IMR-90 (cell line): ENCODE data around the gene CHD2. TPM values are rescaled to one million over a fixed set of nuclear protein-coding genes. Genes with fewer than 3 reads are reported as not detected.

Experiments
- ATAC-seq: fragments of 200-7000 bp; cut with Tn5 transposase; 2 replicates; pipeline ENCODE4 v1.9.1; 2020; ENCODE audit warnings: low read depth, mild to moderate bottlenecking, moderate library complexity
- BruUV-seq: library from RNA; stranded (reverse); fragments of 400-500 nt; replicated peaks from 2 replicates; lab custom pipeline; 2021; lab: Mats Ljungman, UMichigan
- CTCF ChIA-PET: fragments of 300-600 bp; formaldehyde crosslinking; extraction: SDS; loops from one replicate; lab custom pipeline; 2021; ENCODE audit warnings: antibody characterized with exemption; lab: Yijun Ruan, JAX
- POLR2A ChIA-PET: fragments of 300-600 bp; sonication (Branson Sonifier 250); formaldehyde crosslinking; loops from one replicate; lab custom pipeline; 2022; ENCODE audit warnings: antibody characterized with exemption; ENCODE audit not compliant: unreplicated experiment; lab: Charles Lee
- DNase-seq: peaks from one replicate; pipeline ENCODE4 v3.0.0; 2013
- H2AFZ ChIP-seq: replicated peaks from 2 replicates; pipeline ENCODE3; 2013; ENCODE audit warnings: low read length, mild to moderate bottlenecking; ENCODE audit not compliant: poor library complexity
- H2AK5ac ChIP-seq: 2 replicates; pipeline ENCODE4 v1.6.1; 2013; ENCODE audit warnings: low read depth, low read length, inconsistent platforms
- H2AK9ac ChIP-seq: replicated peaks from 2 replicates; pipeline ENCODE3; 2013; ENCODE audit warnings: mild to moderate bottlenecking, low read depth, low read length, moderate library complexity; ENCODE audit not compliant: poor library complexity
- H2BK120ac ChIP-seq: 2 replicates; pipeline ENCODE4 v1.6.1; 2013; ENCODE audit warnings: low read depth, low read length, inconsistent platforms
- H2BK15ac ChIP-seq: 3 replicates; pipeline ENCODE4 v1.6.1; 2013; ENCODE audit warnings: low read depth, low read length, inconsistent platforms
- H2BK20ac ChIP-seq: 2 replicates; pipeline ENCODE4 v1.6.1; 2013; ENCODE audit warnings: low read depth, mild to moderate bottlenecking, inconsistent platforms, low read length, moderate library complexity
- H2BK5ac ChIP-seq: 2 replicates; pipeline ENCODE4 v1.6.1; 2013; ENCODE audit warnings: mild to moderate bottlenecking, low read depth, low read length, inconsistent platforms; ENCODE audit not compliant: poor library complexity, severe bottlenecking
- H3K14ac ChIP-seq: replicated peaks from 2 replicates; pipeline ENCODE4 v1.6.1; 2013; ENCODE audit warnings: low read depth, low read length, inconsistent platforms
- H3K18ac ChIP-seq: 2 replicates; pipeline ENCODE4 v1.6.1; 2013; ENCODE audit warnings: low read depth, low read length, control low read depth
- H3K23ac ChIP-seq: 2 replicates; pipeline ENCODE4 v1.6.1; 2013; ENCODE audit warnings: low read depth, low read length, inconsistent platforms
- H3K27ac ChIP-seq: 2 replicates; pipeline ENCODE4 v1.5.1; 2013; ENCODE audit warnings: mild to moderate bottlenecking, control low read depth, low read length; ENCODE audit not compliant: insufficient read depth
- H3K27me3 ChIP-seq: 2 replicates; pipeline ENCODE4 v1.6.1; 2013; ENCODE audit warnings: low read length; ENCODE audit not compliant: control insufficient read depth, insufficient read depth
- H3K36me3 ChIP-seq: 2 replicates; pipeline ENCODE4 v1.6.1; 2013; ENCODE audit warnings: low read length, mixed read lengths; ENCODE audit not compliant: control insufficient read depth, insufficient read depth
- H3K4ac ChIP-seq: 2 replicates; pipeline ENCODE4 v1.6.1; 2013; ENCODE audit warnings: low read depth, low read length, inconsistent platforms
- H3K4me1 ChIP-seq: 2 replicates; pipeline ENCODE4 v1.6.1; 2013; ENCODE audit warnings: low read length, mixed read lengths; ENCODE audit not compliant: control insufficient read depth, insufficient read depth
- H3K4me2 ChIP-seq: 2 replicates; pipeline ENCODE4 v1.6.1; 2013; ENCODE audit warnings: low read depth, mild to moderate bottlenecking, control low read depth, low read length, moderate library complexity
- H3K4me3 ChIP-seq: 2 replicates; pipeline ENCODE4 v1.5.1; 2013; ENCODE audit warnings: low read depth, mild to moderate bottlenecking, control low read depth, low read length, moderate library complexity; ENCODE audit not compliant: insufficient read depth
- H3K56ac ChIP-seq: 2 replicates; pipeline ENCODE4 v1.6.1; 2013; ENCODE audit warnings: low read length, inconsistent platforms; ENCODE audit not compliant: insufficient read depth; ENCODE audit errors: extremely low read depth
- H3K79me1 ChIP-seq, 2 experiments: 2 replicates each; pipeline ENCODE4 v1.6.1; 2013; ENCODE audit warnings: low read length in 2 of 2, inconsistent platforms in 1 of 2, low read depth in 1 of 2
- H3K9ac ChIP-seq: 2 replicates; pipeline ENCODE4 v1.6.1; 2013; ENCODE audit warnings: low read depth, low read length, control low read depth
- H3K9me1 ChIP-seq: 2 replicates; pipeline ENCODE4 v1.6.1; 2013; ENCODE audit warnings: low read length, inconsistent platforms; ENCODE audit not compliant: insufficient read depth
- H3K9me3 ChIP-seq: 2 replicates; pipeline ENCODE4 v1.6.1; 2013; ENCODE audit warnings: low read length; ENCODE audit not compliant: control insufficient read depth, insufficient read depth
- H4K20me1 ChIP-seq: 2 replicates; pipeline ENCODE4 v1.6.1; 2013; ENCODE audit warnings: low read length, inconsistent platforms; ENCODE audit not compliant: insufficient read depth
- H4K5ac ChIP-seq: 2 replicates; pipeline ENCODE4 v1.6.1; 2013; ENCODE audit warnings: mild to moderate bottlenecking, low read depth, low read length, control low read depth
- H4K8ac ChIP-seq, 2 experiments: 2 replicates each; pipeline ENCODE4 v1.6.1; 2013; ENCODE audit warnings: low read depth in 2 of 2, low read length in 2 of 2, control low read depth in 1 of 2, inconsistent platforms in 1 of 2
- H4K91ac ChIP-seq: 2 replicates; pipeline ENCODE4 v1.6.1; 2013; ENCODE audit warnings: low read depth, low read length, inconsistent platforms; ENCODE audit not compliant: insufficient read depth
- BHLHE40 ChIP-seq: fragments of 150-350 bp; IDR thresholded peaks from 2 replicates; pipeline ENCODE4 v1.6.1; 2016; ENCODE audit warnings: mild to moderate bottlenecking, low read depth, low read length
- CEBPB ChIP-seq: IDR thresholded peaks from 2 replicates; pipeline ENCODE4 v1.6.1; 2012; ENCODE audit warnings: low read depth, low read length, improper control_type of control experiment
- CTCF ChIP-seq: conservative IDR thresholded peaks from 2 replicates; pipeline ENCODE4 v1.5.1; 2012; ENCODE audit warnings: mild to moderate bottlenecking, low read depth, low read length, improper control_type of control experiment
- ELK1 ChIP-seq: fragments of 150-350 bp; IDR thresholded peaks from 2 replicates; pipeline ENCODE4 v1.6.1; 2016; ENCODE audit warnings: low read depth, mild to moderate bottlenecking, low read length, moderate library complexity, borderline replicate concordance
- FOS ChIP-seq: fragments of 150-350 bp; IDR thresholded peaks from 2 replicates; pipeline ENCODE4 v1.6.1; 2016; ENCODE audit warnings: low read depth, low read length
- MAFK ChIP-seq: IDR thresholded peaks from 2 replicates; pipeline ENCODE4 v1.6.1; 2012; ENCODE audit warnings: low read depth, low read length, improper control_type of control experiment
- MXI1 ChIP-seq: IDR thresholded peaks from 2 replicates; pipeline ENCODE4 v1.6.1; 2012; ENCODE audit warnings: low read depth, mild to moderate bottlenecking, low read length, moderate library complexity, borderline replicate concordance
- NFE2L2 ChIP-seq: fragments of 150-350 bp; IDR thresholded peaks from 2 replicates; pipeline ENCODE4 v1.6.1; 2016; ENCODE audit warnings: low read depth, mild to moderate bottlenecking, low read length
- POLR2A ChIP-seq: IDR thresholded peaks from 2 replicates; pipeline ENCODE4 v1.6.1; 2012; ENCODE audit warnings: mild to moderate bottlenecking, low read depth, low read length
- RAD21 ChIP-seq: IDR thresholded peaks from 2 replicates; pipeline ENCODE4 v1.6.1; 2012; ENCODE audit warnings: low read length, improper control_type of control experiment
- RCOR1 ChIP-seq: IDR thresholded peaks from 2 replicates; pipeline ENCODE4 v1.6.1; 2012; ENCODE audit warnings: mild to moderate bottlenecking, low read length, improper control_type of control experiment; ENCODE audit not compliant: insufficient replicate concordance
- SMC3 ChIP-seq: fragments of 150-350 bp; IDR thresholded peaks from 2 replicates; pipeline ENCODE4 v1.6.1; 2016; ENCODE audit warnings: low read depth, mild to moderate bottlenecking, antibody characterized with exemption, low read length, moderate library complexity
- WGBS, 2 experiments: methylation state at CpG; one replicate each; pipeline versions ENCODE4 v1.1.5 to v1.1.7; 2013; ENCODE audit warnings: missing lambda C conversion rate in 2 of 2; ENCODE audit not compliant: insufficient read length in 1 of 2; ENCODE audit errors: extremely low coverage in 2 of 2; 5-methylcytosine and 5-hydroxymethylcytosine counted together
- dilution Hi-C: fragments of 300-500 bp; cut with HindIII; formaldehyde crosslinking; loops from one replicate; pipeline ENCODE4 v1.14.3; 2018; ENCODE audit warnings: low sequenced_read_pairs; ENCODE audit not compliant: unreplicated experiment
- in situ Hi-C: fragments of 300-500 bp; cut with MboI; formaldehyde crosslinking; loops from 3 replicates; pipeline ENCODE4 v1.14.3; 2019; ENCODE audit warnings: low sequenced_read_pairs, inconsistent platforms, mixed read lengths
- intact Hi-C: fragments of 100-400 bp; cut with micrococcal nuclease; formaldehyde crosslinking; loops from 2 replicates; pipeline ENCODE4 v1.10.0; 2022
- polyA plus RNA-seq, 3 experiments: library from polyadenylated mRNA; depleted of rRNA; stranded (reverse); fragments of >200 nt; gene quantifications; 2 replicates each; pipeline ENCODE4 v1.2.3, GENCODE V29; 2012; ENCODE audit warnings: low replicate concordance in 1 of 3
- total RNA-seq: library from RNA; depleted of rRNA; stranded (reverse); fragments of >200 nt; gene quantifications from 2 replicates; pipeline ENCODE4 v1.2.3, GENCODE V29; 2012
- TF ChIP-seq, protein P1 (sequence below): fragments of 150-350 bp; IDR thresholded peaks from 2 replicates; pipeline ENCODE4 v1.6.1; 2017; ENCODE audit warnings: mild to moderate bottlenecking, antibody characterized with exemption, low read length, low read depth

CHD2 gene
- total and polyA plus RNA-seq, 2 of the 4 experiments (the other 2 are of a cell fraction): 44.9 to 64.7 TPM

DNA sequence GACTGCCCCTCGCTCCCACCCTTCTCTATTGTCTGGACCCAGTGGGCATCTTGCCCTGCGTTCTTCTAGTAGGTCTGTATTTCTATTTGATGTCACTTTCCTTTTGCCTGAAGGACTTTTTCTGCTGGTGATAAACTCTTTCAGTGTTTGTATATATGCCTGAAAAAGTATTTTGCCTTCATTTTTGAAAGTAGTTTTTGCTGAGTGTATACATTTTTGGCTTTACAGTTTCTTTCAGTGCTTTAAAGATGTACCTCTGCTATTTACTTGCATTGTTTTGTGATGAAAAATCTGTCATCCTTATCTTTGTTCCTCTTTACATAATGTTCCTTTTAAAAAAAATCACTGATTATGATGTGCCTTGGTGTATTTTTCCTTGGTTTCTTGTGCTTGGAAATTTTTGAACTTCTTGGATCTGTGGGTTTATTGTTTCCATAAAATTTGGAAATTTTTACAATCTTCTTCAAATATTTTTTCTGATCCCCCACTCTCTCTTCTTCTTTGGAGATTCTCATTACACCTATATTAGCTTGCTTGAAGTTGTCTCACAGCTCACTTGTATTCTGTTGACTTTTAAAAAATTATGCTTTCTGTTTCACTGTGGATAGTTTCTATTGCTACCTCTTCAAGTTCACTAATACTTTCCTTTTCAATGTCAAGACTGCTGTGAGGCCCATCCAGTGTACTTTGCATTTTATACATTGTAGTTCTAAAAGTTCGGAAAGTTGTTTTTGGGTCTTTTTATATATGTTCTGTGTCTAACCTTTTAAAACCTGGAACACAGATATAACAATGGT is 121.0 kb downstream of the CHD2 start:
- POLR2A ChIA-PET: no interaction called here
- no peak overlapping the region for H3K56ac ChIP-seq
- no peak overlapping the region for H3K4me3 ChIP-seq
- H2AK9ac ChIP-seq: no peak overlapping the region
- WGBS, 2 experiments: no CpG with 5 or more reads among the region's 3 CpGs
- H2AFZ ChIP-seq: no peak overlapping the region
- H3K79me1 ChIP-seq: peaks cover 34 to 51% of the 10 kb centered on the region in 2 experiments
- ATAC-seq (no peak), DNase-seq (no peak)
- TF ChIP-seq, protein P1, sequence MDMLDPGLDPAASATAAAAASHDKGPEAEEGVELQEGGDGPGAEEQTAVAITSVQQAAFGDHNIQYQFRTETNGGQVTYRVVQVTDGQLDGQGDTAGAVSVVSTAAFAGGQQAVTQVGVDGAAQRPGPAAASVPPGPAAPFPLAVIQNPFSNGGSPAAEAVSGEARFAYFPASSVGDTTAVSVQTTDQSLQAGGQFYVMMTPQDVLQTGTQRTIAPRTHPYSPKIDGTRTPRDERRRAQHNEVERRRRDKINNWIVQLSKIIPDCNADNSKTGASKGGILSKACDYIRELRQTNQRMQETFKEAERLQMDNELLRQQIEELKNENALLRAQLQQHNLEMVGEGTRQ: no peak
- TF ChIP-seq RCOR1 (no peak), MXI1 (no peak), FOS (no peak), ELK1 (no peak), SMC3 (no peak), BHLHE40 (no peak), MAFK (no peak), RAD21 (no peak), NFE2L2 (no peak), POLR2A (no peak), CTCF (no peak), CEBPB (no peak)
- no peaks in the 10 kb centered on the region for H3K27me3 ChIP-seq
- CTCF ChIA-PET: interaction anchor here (1.4 kb wide), 1 partner anchor 1099 kb away, joined by 6 read pairs; no protein-coding TSS in a partner anchor
- H3K4ac ChIP-seq: no peak overlapping the region
- H3K18ac ChIP-seq: no peak overlapping the region
- no peak overlapping the region for H2BK5ac ChIP-seq
- no peak overlapping the region for H3K4me2 ChIP-seq
- H2BK20ac ChIP-seq: no peak overlapping the region
- H3K23ac ChIP-seq: no peak overlapping the region
- H4K20me1 ChIP-seq: peaks cover 25% of the 10 kb centered on the region
- H4K5ac ChIP-seq: no peak overlapping the region
- H2BK120ac ChIP-seq: no peak overlapping the region
- no peak overlapping the region for H2BK15ac ChIP-seq
- in situ Hi-C loops: loop anchor here (10.0 kb wide), 1 partner anchor 226 kb away; no protein-coding TSS in a partner anchor
- no peak overlapping the region for H3K9ac ChIP-seq
- H3K36me3 ChIP-seq: peaks cover 62% of the 10 kb centered on the region
- no peaks in the 10 kb centered on the region for H3K4me1 ChIP-seq
- H2AK5ac ChIP-seq: no peak overlapping the region
- no peak overlapping the region for H3K14ac ChIP-seq
- BruUV-seq: no TSS peak
- no peak overlapping the region for H3K27ac ChIP-seq
- H3K9me3 ChIP-seq: no peaks in the 10 kb centered on the region
- intact Hi-C loops: no loop called here
- peaks cover 12% of the 10 kb centered on the region; the same call in 1 of the 2 replicates for H3K9me1 ChIP-seq
- dilution Hi-C loops: no loop called here
- H4K91ac ChIP-seq: no peak overlapping the region
- H4K8ac ChIP-seq: no peak overlapping the region
